GM18499 (cell line): Measurements from ENCODE around the gene C1R.
"Not testable (repeated sequence)": the region's sequence is repeated elsewhere in the genome, so short reads cannot be mapped to it uniquely, and the experiment has no call there.

Source experiments
- ATAC-seq: cut with Tn5 transposase; IDR thresholded peaks from one replicate; pipeline ENCODE4 v1.9.1; 2021; ENCODE audit warnings: moderate number of reproducible peaks; ENCODE audit not compliant: insufficient read depth, unreplicated experiment

C1R gene

DNA sequence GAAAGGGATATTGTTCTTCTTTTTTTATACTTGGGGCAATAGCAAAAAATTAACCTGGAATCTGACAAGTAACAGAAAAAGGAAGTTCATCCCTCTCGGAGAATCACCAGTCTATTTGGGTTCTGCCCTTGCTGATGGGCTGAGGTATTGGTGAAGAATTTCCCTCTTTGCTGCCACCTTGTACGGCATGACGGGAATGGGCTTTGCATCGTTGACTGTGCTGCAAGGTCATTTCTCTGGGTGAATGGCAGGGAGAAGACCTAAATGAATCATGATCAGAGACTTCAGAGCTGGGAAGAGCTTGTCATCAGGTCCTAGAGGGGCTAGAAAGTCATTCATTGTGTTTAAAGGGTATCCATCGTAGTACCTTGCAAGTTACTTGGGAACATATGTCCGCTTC lies 19.7 kb downstream of the C1R start:
- no peak for ATAC-seq

DNA sequence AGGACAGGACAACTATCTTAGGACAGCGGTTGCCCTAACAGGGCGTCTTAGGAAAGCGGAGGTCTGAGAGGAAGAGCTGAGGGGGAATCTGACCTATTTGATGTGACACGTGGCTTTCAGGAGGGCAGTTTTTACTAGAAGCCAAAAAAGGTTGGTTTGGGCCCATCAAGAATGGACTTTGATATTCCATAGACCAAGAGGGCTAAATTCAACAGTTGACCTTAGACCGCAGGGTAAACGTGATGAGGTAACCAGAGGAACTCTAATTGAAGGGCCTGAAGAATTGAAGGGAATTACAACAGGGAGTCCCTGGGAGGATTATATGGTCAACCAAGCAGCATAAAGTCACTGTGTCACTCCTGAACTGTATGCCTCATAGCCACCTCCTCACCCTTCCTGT lies 20.2 kb downstream of the C1R start:
- ATAC-seq = no peak

DNA sequence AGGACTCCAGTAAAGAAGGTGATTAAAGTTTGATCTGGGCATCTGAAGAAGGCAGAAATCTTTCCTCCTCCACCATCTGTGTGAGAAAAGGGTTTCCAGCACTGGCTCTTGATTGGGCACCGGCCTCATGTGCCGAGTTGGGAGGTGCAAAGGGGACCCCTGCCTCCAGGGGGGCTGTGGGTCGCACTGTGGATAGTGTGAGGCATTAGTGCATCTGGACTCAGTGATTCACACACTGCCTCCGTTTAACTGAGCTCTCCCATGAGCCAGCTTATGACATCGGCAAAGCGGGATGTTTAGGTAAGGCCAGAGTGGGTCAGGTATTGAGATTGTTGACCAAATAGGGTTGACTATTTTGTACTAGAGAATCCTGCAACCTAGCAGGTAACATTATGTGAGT lies 22.9 kb downstream of the C1R start:
- no peak for ATAC-seq

DNA sequence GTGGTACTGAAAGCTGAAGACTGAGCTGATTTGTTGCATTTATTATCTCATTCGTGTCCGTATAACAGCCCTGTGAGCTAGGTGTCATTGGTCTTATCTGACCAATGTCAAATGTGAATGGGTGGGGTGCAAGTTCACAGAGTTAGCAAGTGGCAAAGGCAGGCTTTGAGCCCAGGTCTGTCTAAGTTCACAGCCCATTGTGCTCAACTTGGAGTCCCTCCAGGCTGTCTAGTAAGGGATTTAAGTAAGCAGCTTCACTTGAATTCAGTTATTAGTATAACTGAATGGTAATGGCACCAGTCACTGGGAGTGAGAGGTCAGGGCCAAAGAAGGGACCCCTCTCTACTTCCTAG lies 23.3 kb downstream of the C1R start:
- no peak for ATAC-seq

DNA sequence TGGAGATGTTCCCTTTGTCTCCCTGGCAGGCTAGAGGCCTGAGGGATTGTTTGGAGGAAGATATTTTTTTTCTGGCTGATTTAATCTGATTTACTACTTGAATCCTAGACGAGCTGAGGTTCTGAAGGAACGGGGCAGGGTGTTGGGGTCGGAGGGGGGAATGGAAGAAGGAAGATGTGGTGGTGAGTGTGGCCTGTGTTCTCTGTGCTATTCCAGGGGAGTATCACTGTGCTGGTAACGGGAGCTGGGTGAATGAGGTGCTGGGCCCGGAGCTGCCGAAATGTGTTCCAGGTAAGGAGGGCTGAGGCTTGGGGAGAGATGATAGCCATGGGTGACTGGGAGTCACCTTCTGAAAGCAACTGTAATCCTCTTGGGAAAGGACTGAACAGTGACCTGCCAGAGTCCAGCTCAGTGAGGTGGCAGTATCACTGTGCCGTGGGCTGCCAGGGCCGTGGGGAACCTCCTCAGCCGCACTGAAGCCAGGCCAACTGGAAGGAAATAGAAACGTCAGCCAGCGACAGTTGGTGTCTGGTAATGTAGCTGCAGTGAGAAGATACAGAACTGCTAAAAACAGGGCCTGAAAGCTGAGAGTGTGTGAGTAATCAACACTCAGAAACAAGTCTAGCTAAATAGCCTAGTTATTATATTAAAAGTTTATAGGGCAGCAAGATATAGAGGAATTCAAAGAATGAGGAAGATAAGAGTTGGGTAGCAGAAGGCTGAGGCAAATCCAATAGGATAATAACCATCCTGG lies 23.8 kb downstream of the C1R start:
- no peak for ATAC-seq

DNA sequence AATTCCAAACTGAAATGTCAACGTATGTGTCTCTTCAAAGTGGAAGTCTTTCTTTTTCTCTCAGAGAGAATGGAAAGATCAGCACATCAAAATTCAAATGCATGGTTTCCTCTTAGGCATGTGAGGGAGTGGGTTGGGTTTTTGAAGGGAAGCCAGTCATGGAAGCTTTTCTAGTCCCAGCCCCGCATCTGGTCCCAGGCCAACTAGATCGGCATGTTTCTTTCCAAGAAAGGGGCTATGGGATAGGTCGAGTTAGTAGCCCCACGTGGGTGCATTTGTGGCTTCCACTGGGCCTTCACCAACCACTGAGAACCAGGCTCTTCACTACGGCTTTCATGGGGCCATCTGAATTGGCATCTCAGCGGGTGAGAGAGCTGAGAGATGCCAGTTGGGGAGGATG lies 25.1 kb downstream of the C1R start:
- no peak for ATAC-seq

DNA sequence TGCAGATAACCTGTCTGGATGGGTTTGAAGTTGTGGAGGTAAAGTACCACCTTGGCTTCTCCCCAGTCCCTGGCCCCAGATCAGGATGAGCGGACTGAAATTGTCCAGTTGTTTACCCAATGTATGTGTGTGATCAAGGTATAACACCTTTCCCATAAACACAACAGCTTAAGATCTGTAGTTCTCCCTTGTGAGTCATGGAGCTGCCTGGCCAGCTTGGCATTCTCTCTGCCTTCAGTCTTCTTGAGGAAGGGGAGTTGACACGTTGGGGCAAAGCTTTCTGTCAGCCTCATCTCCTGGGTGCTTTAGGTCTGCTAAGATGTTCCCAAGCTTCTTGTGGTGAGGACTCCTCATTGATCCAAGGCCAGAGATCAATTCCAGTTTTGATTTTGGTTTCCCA lies 25.6 kb downstream of the C1R start:
- ATAC-seq = no peak

DNA sequence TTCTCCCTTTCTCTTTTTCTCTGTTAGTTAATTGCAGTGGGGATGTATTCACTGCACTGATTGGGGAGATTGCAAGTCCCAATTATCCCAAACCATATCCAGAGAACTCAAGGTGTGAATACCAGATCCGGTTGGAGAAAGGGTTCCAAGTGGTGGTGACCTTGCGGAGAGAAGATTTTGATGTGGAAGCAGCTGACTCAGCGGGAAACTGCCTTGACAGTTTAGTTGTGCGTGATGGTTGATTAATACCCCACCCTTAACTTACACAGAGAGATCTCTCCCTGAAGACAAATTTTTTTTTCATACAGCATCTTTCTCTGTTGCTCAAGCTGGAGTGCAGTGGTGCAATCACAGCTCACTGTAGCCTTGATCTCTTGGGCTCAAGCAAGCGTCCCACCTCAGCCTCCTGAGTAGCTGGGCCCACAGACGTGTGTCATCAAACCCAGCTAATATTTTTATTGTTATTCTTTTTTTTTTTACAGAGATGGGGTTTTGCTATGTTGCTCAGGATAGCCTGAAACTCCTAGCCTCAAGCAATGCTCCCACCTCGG lies 27.1 kb downstream of the C1R start:
- no peak for ATAC-seq

DNA sequence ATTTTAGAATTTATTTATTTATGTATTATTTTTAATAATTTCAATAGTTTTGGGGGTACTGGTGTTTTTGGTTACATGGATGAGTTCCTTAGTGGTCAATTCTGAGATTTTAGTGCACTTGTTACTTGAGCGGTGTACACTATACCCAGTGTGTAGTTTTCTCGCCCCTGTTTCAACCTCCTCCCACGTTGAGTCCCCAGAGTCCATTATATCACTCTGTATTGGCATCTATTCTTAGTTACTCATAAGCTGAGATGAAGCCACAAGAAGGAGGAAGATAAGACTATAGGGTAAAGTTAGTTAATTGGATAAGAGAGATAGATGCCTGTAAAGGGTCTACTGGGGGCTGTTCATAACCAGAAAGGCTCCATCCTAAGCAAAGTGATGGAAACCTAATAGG lies 27.7 kb downstream of the C1R start:
- ATAC-seq = no peak

DNA sequence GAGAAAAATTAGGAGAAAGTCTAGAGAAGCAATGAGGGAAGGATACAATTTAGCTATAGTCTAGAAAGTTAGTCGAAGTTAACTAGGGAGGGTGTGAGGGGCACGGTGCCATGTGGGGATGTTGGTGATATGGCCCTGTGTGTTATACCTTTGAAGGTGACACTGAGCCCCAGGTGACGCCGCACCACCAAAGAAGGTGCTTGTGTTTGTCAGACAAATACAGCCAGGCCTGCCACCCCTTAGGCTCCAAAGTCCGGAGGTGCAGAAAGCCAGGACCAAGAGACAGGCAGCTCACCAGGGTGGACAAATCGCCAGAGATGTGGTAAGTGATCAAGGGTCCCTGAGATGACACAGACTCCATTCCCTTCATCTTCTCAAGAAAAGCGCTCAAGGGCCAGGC lies 30.6 kb downstream of the C1R start:
- no peak for ATAC-seq

DNA sequence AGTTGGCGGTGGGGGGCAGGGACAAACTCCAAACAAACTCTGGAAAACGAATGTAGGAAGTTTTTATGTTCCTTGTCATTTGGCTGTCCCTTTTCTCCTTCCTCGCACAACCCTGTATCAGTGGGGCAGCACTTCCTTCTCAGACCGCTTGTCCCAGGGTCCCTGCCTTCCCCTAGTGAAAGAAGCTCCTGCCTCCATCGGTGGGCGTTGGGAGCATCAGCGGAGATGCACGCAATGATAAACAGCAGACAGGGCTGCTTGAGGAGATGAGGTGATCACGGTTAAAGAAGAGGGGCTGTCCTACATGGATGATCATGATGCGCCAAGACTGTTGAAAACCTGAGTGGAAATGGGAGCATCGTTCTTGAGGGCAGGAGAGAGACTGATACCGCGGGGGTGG lies 31.1 kb downstream of the C1R start:
- ATAC-seq = no peak

DNA sequence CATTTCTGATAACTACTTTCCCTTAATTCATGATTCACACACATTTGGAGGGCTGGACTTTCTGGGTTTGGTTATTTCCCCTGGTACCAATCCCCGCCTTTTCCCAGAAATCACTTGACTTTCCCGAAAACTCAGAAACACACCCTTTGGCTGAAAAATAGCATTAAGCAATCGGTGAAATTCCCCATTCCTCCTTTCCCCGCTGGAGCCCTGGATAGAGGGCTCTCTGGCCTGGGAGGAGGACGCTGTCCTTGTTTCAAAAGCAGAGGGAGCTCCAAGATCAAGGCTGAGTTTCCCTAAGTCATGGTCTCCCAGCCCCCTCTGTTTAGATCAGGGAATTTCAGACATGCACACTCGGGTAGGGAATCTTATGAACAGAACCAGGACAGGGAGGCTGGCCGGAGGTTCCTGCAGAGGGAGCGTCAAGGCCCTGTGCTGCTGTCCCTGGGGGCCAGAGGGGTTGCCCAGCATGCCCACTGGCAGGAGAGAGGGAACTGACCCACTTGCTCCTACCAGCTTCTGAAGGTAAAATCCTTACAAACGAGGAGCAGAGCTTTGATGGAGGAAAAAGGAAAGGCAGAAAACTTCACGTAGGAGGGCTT lies 31.8 kb downstream of the C1R start, which contains the start of gene C1S:
C1S (plus strand) TSS at position 366 of the 602 bp plus-strand sequence. CDS start 1,195 bp downstream, outside the sequence.
- ATAC-seq = no peak

DNA sequence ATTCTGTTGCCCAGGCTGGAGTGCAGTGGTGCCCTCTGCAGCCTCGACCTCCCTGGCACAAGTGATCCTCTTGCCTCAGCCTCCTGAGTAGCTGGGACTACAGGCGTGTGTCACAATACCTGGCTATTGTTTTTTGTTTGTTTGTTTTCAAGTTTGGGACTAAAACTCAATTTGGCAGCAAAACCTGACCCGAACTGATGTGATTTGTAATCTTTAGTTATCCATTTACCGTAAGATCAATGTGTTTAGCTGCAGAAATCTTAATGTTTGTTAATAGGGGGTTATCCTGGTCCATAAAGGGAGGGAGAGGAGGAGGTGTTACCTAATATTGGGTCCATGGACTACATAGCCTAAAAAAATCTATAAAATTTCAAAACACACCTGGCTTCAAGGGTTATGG lies 32.5 kb downstream of the C1R start:
- ATAC-seq = no peak

DNA sequence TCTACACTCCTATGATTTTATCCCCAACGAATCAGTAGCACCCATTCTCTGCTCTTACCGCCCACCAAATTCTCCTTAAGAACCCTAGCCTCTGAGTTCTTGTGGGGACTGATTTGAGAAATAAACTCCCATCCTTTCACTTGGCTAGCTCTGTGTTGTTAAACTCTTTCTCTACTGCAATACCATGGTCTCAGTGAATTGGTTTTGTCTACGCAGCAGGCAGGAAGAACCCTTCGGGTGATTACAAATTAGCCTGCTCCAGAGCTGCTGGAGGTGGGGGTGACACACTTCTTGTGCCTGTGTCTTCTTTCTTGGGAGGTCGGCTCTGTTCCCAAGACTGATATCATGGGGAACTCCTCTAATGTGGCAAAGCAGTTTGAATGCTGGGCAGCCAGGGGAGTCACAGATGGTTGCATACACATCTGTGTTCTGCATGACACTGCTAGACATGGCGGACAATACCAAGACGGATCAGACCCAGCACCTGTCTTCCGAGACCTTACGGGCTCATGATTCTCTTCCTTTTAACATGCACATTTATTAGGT lies 33.3 kb downstream of the C1R start:
- ATAC-seq = no peak

DNA sequence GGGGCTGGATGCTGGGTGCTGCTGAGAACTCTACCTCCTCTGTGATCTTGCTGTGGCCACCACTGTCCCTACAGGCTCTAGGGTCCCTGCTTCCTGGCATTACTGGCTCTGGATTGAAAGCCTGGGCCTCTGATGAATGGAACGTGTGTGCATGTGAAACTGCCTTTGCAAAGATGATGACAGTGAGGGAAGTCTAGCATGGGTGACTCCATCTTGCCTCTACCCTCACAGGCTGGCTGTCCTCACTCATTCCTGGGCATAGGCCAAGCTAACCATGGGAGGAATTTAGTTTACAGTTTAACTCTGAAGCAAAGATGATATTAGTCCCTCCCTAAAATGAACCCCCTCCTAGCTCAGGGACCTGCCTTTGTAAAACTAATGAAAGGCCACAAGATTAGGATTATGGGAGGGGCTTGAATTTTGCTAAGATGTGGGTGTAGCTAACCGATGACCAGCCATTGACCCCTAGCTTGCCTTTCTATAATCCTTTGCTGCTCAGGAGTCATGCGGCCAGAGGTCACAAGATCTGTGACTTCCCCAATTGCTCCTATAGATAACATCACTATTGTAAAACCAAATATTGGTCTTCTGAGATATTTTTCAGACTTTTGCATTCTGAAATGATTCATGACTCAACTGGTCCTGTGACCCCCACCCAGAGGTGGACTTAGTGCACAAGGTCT lies 33.9 kb downstream of the C1R start:
- no peak for ATAC-seq

DNA sequence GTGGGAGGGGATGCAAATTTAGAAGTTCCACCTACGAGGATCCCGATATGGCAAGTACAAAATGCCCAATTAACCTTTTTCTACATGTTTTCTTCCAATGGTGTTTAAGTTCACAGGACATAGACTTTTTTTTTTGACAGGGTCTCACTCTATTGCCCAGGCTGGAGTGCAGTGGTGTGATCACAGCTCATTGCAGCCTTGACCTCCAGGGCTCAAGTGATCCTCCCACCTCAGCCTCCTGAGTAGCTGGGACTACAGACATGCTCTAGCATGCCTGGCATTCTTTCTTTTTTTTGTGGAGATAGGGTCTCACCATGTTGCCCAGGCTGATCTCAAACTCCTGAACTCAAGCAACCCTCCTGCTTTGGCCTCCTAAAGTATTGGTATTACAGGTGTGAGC lies 36.5 kb downstream of the C1R start:
- not testable (repeated sequence) for ATAC-seq

DNA sequence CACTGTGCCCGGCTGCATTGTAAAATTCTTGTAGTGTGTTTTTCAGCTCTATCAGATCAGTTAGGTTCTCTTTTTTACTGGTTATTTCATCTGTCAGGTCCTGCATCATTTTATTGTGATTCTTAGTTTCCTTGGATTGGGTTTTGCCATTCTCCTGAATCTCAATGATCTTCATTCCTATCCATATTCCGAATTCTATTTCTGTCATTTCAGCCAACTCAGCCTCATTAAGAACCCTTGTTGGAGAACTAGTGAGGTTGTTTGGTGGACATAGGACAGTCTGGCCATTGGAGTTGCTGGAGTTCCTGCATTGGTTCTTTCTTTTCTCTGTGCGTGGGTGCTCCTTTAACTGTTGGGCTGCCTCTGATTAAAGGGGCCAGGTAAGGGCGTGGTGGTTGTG lies 37.3 kb downstream of the C1R start:
- ATAC-seq = no peak

DNA sequence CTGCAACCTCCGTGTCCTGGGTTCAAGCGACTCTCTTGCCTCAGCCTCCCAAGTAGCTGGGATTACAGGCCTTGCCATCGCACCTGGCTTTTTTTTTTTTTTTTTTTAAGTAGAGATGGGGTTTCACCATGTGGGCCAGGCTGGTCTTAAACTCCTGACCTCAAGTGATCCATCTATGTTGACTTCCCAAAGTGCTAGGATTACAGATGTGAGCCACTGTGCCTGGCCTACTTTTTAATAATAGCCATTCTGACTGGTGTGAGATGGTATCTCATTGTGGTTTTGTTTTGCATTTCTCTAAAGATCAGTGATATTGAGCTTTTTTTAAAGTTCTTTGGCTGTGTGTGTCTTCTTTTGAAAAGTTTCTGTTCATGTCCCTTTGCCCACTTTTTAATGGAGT lies 42.3 kb downstream of the C1R start:
- not testable (repeated sequence) for ATAC-seq

DNA sequence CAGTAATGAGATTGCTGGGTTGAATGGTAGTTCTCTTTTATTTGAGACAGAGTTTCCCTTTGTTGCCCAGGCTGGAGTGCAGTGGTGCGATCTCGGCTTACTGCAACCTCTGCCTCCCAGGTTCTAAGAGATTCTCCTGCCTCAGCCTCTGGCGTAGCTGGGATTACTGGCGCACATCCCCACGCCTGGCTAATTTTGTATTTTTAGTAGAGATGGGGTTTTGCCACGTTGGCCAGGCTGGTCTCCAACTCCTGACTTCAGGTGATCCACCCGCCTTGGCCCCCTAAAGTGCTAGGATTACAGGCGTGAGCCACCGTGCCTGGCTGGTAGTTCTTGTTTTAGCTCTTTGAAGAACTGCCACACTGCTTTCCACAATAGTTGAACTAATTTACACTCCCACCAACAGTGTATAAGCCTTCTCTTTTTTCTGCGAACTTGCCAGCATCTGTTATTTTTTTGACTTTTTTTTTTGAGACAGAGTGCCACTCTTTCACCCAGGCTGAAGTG lies 42.7 kb downstream of the C1R start:
- not testable (repeated sequence) for ATAC-seq

DNA sequence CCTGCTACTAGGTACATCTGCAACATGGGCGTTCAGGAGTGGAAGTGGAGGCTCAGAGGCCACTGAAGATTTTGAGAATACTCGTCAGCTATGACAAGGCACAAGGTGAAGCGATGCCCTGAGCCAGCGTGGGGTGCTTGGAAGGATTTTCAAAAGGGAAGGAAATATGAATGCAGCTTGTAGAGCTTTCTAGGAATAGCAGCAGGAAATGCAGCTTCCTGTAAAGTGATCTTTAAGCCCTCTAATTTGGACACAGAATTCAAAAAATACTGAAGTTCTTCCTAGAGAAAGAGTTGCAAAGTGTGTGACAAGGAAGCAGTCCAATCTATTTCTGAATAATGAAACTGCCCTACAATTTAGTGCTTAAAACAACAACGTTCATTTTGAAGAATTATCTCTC lies 44.9 kb downstream of the C1R start:
- ATAC-seq = no peak
